ENCODE data around the gene ZNF234. TPM values are rescaled to one million over a fixed set of nuclear protein-coding genes. Genes with fewer than 3 reads are reported as not detected.

The ZNF234 gene
- total RNA-seq (10 to 100 TPM in 1 of 2 donors, 1 to 10 TPM in 1; 9.6 to 18.5 TPM), polyA plus RNA-seq (1 to 10 TPM; 2.3 to 2.5 TPM)
- long read RNA-seq, donor 1, full-length matches to known transcripts: 12 of 21 reads
- long read RNA-seq, donor 1, partial matches to known transcripts: 7 of 21 reads
- long read RNA-seq, donor 1, other reads (novel, unspliced or antisense): 2 of 21 reads
- long read RNA-seq, donor 2, partial matches to known transcripts: 0 of 2 reads
- long read RNA-seq, donor 2, other reads (novel, unspliced or antisense): 2 of 2 reads

DNA sequence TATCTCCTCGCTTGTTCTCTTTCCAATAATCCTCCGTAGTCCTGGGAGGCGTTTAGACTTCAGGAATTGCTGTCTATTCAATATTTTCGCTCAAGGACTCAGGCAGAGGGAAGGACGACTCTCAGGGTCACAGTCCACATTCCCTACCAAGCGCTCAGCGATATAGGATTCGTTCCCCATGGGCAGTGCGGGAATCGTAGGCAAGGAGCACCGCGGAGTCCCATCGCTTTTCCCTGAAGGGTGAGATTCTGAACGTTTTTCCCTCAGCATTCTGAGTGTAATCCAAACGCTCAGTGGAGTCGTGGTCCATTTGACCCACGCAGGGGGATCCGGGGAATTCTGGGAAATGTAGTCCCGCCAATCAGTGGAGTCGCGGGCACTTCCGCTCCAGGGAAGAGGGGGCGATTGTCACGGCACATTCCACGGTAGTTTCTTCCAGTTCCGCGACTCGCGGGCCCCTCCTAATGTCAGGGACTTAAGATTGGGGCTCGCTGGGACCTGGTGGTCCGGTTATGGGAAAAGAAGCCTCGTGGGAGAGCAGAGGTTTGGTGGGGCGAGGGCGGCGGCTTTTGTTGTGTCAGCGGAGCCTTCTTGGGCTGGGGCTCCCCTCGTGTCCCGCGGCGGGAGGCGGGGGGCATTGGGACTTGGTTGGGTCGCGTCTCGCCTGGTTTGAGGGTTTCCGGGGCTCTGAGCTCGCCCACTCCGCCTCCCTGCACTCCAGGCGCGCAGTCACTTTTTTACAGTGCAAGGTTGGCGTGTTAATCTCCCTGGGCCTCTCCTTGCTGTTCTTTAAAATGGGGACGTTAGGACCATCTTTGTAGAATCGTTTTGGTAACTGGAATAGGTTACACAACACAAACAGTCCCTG lies at the start of gene ZNF234:
Gene ZNF234 (plus strand): TSS at position 364 of the 868 bp plus-strand sequence. CDS start 3,079 bp downstream, outside the sequence.
- 0% methylated on average over 52 of the region's 52 CpGs for WGBS, 2 donors

DNA sequence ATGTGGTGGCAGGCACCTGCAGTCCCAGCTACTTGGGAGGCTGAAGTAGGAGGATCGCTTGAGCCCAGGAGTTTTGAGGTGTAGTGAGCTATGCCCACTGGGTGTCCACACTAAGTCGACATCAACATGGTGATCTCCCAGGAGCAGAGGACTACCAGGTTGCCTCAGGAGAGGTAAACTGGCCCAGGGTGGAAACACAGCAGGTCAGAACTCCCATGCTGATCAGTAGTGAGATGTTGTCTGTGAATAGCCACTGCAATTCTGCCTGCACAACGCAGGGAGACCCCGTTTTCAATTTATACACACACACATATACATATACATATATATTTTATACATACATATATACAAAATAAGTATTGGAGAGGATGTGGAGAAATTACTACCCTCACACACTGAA lies 49.2 kb upstream of the ZNF234 start:
- no peaks in the 10 kb centered on the region for H3K27me3 ChIP-seq (ENCODE audit: control insufficient read depth in 1 of 2, insufficient read depth in 2 of 2, low read length in 1 of 2)
- intact Hi-C loops (cut with DNase I): no loop called here
- no peak overlapping the region for H3K27ac ChIP-seq (ENCODE audit: low read depth in 1 of 2, low read length in 2 of 2)
- WGBS, 2 donors: 65 to 66% methylated on average over 4 of the region's 4 CpGs
- no peak for ATAC-seq (ENCODE audit: low FRiP score)
- H3K9me3 ChIP-seq (ENCODE audit: control insufficient read depth, low read length): no peaks in the 10 kb centered on the region
- DNase-seq: no peak
- H3K4me1 ChIP-seq (ENCODE audit: control insufficient read depth in 1 of 2, insufficient read depth in 2 of 2, low read length in 2 of 2): no peaks in the 10 kb centered on the region
- no peaks in the 10 kb centered on the region for H3K36me3 ChIP-seq (ENCODE audit: control insufficient read depth in 1 of 2, insufficient read depth in 2 of 2, low read length in 1 of 2)
- no peak overlapping the region for H3K4me3 ChIP-seq (ENCODE audit: low read length in 2 of 2)

More for the DNA sequence above, at the start of gene ZNF234:
- Histone ChIP-seq H3K4me3 (ENCODE audit: low read length in 2 of 2) (peak within 1 kb of the TSS; percentile 67 to 89), H3K27ac (ENCODE audit: low read depth in 1 of 2, low read length in 2 of 2) (peak within 1 kb of the TSS in 1 of 2 donors; percentile 78), H3K4me1 (ENCODE audit: control insufficient read depth in 1 of 2, insufficient read depth in 2 of 2, low read length in 2 of 2) (no peaks in the 10 kb centered on the region), H3K9me3 (ENCODE audit: control insufficient read depth, low read length) (no peaks in the 10 kb centered on the region), H3K27me3 (ENCODE audit: control insufficient read depth in 1 of 2, insufficient read depth in 2 of 2, low read length in 1 of 2) (no peaks in the 10 kb centered on the region), H3K36me3 (ENCODE audit: control insufficient read depth in 1 of 2, insufficient read depth in 2 of 2, low read length in 1 of 2) (peaks cover 4% of the 10 kb centered on the region in 2 donors)
- ATAC-seq (ENCODE audit: low FRiP score): peak; percentile 92
- DNase-seq: peak; percentile 92 to 93
- intact Hi-C loops (cut with DNase I): no loop called here

DNA sequence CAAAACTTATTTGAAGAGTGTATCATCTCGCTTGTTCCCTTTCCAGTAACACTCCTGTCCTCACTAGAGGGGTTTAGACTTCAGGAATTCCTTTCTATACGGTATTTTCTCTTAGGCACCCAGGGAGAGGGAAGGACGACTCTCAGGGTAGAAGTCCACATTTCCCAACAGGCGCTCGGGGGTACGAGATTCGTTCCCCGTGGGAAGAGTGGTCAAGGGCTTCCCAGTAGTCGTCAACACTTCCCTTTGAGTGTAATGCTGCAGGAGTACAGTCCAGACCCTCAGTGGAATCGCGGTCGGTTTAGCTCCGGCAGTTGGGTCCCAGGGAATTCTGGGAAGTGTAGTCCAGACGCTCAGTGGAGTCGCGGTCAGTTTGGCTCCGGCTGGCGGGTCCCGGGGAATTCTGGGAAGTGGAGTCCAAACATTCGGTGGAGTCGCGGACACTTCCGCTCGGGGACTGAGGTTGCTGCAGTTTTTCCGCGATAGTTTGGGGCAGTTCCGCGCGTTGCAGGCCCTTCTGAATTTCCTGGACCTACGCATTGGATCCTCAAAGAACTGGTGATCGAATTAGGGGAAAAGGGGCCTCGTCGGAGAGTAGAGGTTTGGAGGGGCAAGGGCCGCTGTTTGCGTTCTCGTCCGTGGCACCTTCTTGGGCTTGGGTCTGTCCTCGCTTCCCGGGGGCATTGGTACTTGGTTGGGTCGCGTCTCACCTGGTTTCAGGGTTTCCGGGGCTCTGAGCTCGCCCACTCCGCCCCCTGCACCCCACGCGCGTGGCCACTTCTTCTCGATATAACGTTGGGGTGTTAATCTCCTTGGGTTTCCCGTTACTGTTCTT lies 47.2 kb upstream of the ZNF234 start, which contains the start of gene ZNF224:
Gene ZNF224 (plus strand): TSS at position 431 of the 835 bp plus-strand sequence. CDS start 3,513 bp downstream, outside the sequence.
- Histone ChIP-seq H3K36me3 (ENCODE audit: control insufficient read depth in 1 of 2, insufficient read depth in 2 of 2, low read length in 1 of 2) (peaks cover 2% of the 10 kb centered on the region in 2 donors), H3K4me3 (ENCODE audit: low read length in 2 of 2) (peak within 1 kb of the TSS; percentile 54 to 85), H3K9me3 (ENCODE audit: control insufficient read depth, low read length) (no peaks in the 10 kb centered on the region), H3K4me1 (ENCODE audit: control insufficient read depth in 1 of 2, insufficient read depth in 2 of 2, low read length in 2 of 2) (no peaks in the 10 kb centered on the region), H3K27me3 (ENCODE audit: control insufficient read depth in 1 of 2, insufficient read depth in 2 of 2, low read length in 1 of 2) (no peaks in the 10 kb centered on the region), H3K27ac (ENCODE audit: low read depth in 1 of 2, low read length in 2 of 2) (peak within 1 kb of the TSS in 1 of 2 donors; percentile 58)
- peak; percentile 99 for ATAC-seq (ENCODE audit: low FRiP score)
- intact Hi-C loops (cut with DNase I): loop anchor here in 1 of 2 donors (2.0 kb wide), 1 partner anchor 19 kb away; the partner anchor contains the start of gene ZNF225
- WGBS, 2 donors: 0% methylated on average over 50 of the region's 50 CpGs
- DNase-seq: peak; percentile 95 to 96

DNA sequence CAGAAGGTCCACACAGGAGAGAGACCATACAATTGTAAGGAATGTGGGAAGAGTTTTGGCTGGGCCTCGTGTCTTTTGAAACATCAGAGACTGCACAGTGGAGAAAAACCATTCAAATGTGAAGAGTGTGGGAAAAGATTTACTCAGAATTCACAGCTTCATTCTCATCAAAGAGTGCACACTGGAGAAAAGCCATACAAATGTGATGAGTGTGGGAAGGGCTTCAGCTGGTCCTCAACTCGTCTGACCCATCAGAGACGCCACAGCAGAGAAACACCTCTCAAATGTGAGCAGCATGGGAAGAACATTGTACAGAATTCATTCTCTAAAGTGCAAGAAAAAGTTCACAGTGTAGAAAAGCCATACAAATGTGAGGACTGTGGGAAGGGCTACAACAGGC lies 33.6 kb upstream of the ZNF234 start:
- Histone ChIP-seq H3K36me3 (ENCODE audit: control insufficient read depth in 1 of 2, insufficient read depth in 2 of 2, low read length in 1 of 2) (peaks cover 12 to 14% of the 10 kb centered on the region in 2 donors), H3K4me1 (ENCODE audit: control insufficient read depth in 1 of 2, insufficient read depth in 2 of 2, low read length in 2 of 2) (no peaks in the 10 kb centered on the region), H3K27ac (ENCODE audit: low read depth in 1 of 2, low read length in 2 of 2) (no peak overlapping the region), H3K9me3 (ENCODE audit: control insufficient read depth, low read length) (peaks cover 20% of the 10 kb centered on the region), H3K4me3 (ENCODE audit: low read length in 2 of 2) (no peak overlapping the region), H3K27me3 (ENCODE audit: control insufficient read depth in 1 of 2, insufficient read depth in 2 of 2, low read length in 1 of 2) (no peaks in the 10 kb centered on the region)
- ATAC-seq (ENCODE audit: low FRiP score) (no peak), DNase-seq (no peak)
- intact Hi-C loops (cut with DNase I): no loop called here
- WGBS, 2 donors: 94 to 98% methylated on average over 3 of the region's 3 CpGs

DNA sequence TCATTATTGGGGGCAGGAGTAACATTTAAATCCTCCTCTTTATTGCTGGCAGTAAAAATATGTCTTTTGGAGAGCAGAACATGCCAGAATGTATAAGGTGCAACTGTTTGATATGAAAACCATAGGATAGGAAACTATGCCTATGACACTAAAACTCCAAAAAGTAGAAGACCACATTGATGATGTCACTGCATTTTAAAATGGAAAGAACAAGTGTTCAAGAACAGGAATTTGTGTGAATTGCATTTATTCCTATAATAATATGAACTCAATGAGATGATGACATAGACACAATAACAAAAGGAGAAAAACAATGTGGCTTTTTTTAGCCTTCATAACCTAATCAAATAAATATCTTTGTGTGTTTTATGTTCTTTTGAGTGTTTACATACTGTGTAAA lies 31.9 kb upstream of the ZNF234 start:
- Histone ChIP-seq H3K4me3 (ENCODE audit: low read length in 2 of 2) (no peak overlapping the region), H3K27me3 (ENCODE audit: control insufficient read depth in 1 of 2, insufficient read depth in 2 of 2, low read length in 1 of 2) (no peaks in the 10 kb centered on the region), H3K9me3 (ENCODE audit: control insufficient read depth, low read length) (peaks cover 19% of the 10 kb centered on the region), H3K36me3 (ENCODE audit: control insufficient read depth in 1 of 2, insufficient read depth in 2 of 2, low read length in 1 of 2) (peaks cover 9 to 12% of the 10 kb centered on the region in 2 donors), H3K4me1 (ENCODE audit: control insufficient read depth in 1 of 2, insufficient read depth in 2 of 2, low read length in 2 of 2) (no peaks in the 10 kb centered on the region), H3K27ac (ENCODE audit: low read depth in 1 of 2, low read length in 2 of 2) (no peak overlapping the region)
- no peak for DNase-seq
- intact Hi-C loops (cut with DNase I): no loop called here
- ATAC-seq (ENCODE audit: low FRiP score): no peak

DNA sequence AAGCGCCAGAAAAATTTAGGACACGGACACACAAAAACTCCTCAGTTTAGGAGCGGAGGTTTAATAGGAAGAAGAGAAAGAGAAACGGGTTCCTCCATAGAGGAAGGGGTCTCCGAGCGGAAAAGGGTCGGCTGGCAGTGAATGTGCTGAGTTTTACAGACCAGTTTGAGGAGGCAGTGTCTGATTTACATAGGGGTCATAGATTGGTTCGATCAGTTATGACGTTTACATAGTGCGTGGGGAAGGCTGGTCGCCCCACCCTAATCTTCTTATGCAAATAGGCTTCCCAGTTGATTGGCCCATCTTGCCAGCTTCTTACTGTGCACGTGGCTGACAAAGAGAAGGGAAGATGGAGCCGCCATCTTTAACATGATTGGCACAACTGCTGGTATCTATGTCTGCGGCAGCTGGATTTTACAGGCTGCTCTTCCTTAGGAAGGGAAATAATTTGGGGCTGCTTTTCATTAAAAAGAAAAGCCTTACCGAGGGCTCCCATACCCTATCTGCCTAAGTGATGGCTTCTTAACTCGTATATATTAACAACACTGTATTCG lies 29.4 kb upstream of the ZNF234 start:
- Histone ChIP-seq H3K27me3 (ENCODE audit: control insufficient read depth in 1 of 2, insufficient read depth in 2 of 2, low read length in 1 of 2) (no peaks in the 10 kb centered on the region), H3K36me3 (ENCODE audit: control insufficient read depth in 1 of 2, insufficient read depth in 2 of 2, low read length in 1 of 2) (peaks cover under 1 to 6% of the 10 kb centered on the region in 2 donors), H3K4me1 (ENCODE audit: control insufficient read depth in 1 of 2, insufficient read depth in 2 of 2, low read length in 2 of 2) (no peaks in the 10 kb centered on the region), H3K4me3 (ENCODE audit: low read length in 2 of 2) (peak overlapping the region; percentile 84 to 97), H3K9me3 (ENCODE audit: control insufficient read depth, low read length) (peaks cover 13% of the 10 kb centered on the region), H3K27ac (ENCODE audit: low read depth in 1 of 2, low read length in 2 of 2) (no peak overlapping the region)
- 11 to 13% methylated on average over 17 of the region's 17 CpGs for WGBS, 2 donors
- intact Hi-C loops (cut with DNase I): loop anchor here (2.0 to 10.0 kb wide), 4 partner anchors 17 to 110 kb away; partner anchors contain the start of genes ZNF226 (in 2 of the 2), ZNF224 (in 1 of the 2) and ZNF230 (in 1 of the 2)
- DNase-seq: no peak
- ATAC-seq (ENCODE audit: low FRiP score): no peak

DNA sequence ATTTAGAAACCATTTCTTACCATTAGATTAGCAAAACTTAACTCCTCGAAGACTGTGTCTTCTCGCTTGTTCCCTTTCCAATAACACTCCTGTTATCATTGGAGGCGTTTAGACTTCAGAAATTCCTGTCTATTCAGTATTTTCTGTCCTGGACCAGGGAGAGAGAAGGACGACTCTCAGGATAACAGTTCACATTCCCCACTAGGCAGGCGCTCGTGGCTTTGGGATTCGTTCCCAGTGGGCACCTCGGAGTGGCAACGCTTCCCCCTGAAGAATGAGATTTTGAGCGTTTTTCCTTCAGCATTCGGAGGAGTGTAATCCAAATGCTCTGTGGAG lies 28.6 kb upstream of the ZNF234 start:
- Histone ChIP-seq H3K4me3 (ENCODE audit: low read length in 2 of 2) (peak overlapping the region; percentile 84 to 97), H3K4me1 (ENCODE audit: control insufficient read depth in 1 of 2, insufficient read depth in 2 of 2, low read length in 2 of 2) (no peaks in the 10 kb centered on the region), H3K27ac (ENCODE audit: low read depth in 1 of 2, low read length in 2 of 2) (peak overlapping the region in 1 of 2 donors; percentile 88), H3K36me3 (ENCODE audit: control insufficient read depth in 1 of 2, insufficient read depth in 2 of 2, low read length in 1 of 2) (peaks cover 0 to 2% of the 10 kb centered on the region in 2 donors), H3K9me3 (ENCODE audit: control insufficient read depth, low read length) (peaks cover 7% of the 10 kb centered on the region), H3K27me3 (ENCODE audit: control insufficient read depth in 1 of 2, insufficient read depth in 2 of 2, low read length in 1 of 2) (no peaks in the 10 kb centered on the region)
- 0 to 1% methylated on average over 11 of the region's 11 CpGs for WGBS, 2 donors
- ATAC-seq (ENCODE audit: low FRiP score): peak; percentile 13
- no peak for DNase-seq
- intact Hi-C loops (cut with DNase I): loop anchor here (2.0 to 10.0 kb wide), 4 partner anchors 18 to 110 kb away; partner anchors contain the start of genes ZNF226 (in 2 of the 2), ZNF224 (in 1 of the 2) and ZNF230 (in 1 of the 2)
